ENCODE results near the gene YKT6.

The YKT6 gene

DNA sequence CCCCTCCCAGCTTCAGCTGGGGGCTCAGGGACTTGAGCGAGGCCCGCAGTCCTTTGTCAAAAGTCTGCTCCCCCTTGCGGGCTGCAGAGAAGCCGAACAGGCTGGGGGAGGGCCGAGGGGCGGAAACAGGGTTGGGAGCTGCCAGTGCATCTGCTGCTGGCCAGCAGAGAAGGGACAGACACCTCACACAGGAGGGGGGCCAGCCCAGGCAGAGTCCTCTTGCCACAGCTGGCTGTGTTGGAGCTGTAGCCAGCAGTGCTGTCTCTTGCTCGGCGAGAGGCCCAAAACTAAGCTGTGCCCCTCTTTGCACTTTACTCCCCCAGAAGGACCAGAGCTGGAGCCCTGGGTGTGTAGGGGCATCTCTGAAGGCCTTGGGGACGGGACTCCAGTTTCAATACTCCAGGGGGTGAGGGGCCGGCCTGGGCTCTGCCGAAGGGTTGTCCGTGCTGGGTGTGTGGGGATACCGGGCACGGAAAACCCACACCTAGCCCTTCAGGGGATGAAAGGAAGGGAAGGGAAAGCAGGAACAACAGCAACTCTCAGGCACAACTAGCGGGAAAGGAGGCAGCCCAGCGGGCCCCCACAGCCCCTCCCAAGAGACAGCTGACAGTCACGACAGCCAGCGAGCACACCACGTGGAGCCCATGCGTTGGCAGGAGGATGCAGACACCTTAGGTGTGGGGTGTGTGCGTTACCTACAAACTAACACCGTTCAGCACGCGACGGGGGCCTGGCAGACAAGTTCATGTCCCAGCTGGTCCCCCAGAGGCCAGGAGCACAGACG lies 17.8 kb downstream of the YKT6 start:
- DNase-seq (ENCODE audit: low read depth): no peak

DNA sequence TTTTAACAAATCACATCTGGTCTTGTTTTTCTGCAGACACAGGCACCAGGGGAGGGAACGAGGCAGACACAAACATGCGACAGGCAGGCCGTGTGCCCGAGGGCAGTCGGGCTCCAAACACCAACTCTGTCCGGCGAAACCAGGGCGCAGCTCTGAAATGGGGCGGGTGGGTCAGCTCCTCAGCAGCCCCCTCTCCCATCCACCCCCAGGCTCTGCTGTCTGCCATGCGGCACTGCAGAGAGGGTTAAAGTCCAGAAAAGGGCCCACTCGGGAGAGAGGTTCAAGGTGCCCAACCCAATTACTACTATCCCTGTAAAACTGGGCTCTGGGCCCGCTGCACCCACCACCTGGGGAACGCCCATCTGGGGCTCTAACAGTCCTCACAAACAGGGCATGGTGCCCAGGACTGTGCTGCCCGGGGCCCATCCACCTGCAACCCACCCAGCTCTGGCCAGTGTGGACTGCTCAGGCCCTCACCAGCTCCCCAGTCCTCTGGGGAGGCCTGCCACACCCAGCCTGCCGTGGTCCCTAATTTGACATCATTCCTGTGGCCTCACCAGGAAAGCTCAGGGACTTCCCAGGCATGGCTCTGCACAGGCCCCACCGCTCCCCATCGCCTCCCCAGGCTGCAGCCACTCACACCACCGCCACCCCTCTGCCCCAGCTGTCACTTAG lies 18.7 kb downstream of the YKT6 start:
- no peak for DNase-seq (ENCODE audit: low read depth)

DNA sequence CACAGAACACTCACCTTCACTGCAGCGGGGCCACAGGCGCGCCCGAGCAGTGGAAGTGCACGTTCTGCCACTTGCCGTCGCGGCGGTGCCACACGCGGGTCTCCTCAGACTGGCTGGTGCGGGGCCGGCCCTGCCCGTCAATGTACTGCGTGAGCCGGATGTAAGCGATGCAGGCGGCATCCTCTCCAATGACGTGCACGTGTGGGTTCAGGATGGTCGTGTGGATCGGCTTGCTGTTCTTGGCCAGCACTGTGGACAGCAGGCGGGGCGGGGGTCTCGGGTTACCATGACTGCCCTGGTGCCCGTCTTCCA lies 19.2 kb downstream of the YKT6 start:
- no peak for DNase-seq (ENCODE audit: low read depth)

DNA sequence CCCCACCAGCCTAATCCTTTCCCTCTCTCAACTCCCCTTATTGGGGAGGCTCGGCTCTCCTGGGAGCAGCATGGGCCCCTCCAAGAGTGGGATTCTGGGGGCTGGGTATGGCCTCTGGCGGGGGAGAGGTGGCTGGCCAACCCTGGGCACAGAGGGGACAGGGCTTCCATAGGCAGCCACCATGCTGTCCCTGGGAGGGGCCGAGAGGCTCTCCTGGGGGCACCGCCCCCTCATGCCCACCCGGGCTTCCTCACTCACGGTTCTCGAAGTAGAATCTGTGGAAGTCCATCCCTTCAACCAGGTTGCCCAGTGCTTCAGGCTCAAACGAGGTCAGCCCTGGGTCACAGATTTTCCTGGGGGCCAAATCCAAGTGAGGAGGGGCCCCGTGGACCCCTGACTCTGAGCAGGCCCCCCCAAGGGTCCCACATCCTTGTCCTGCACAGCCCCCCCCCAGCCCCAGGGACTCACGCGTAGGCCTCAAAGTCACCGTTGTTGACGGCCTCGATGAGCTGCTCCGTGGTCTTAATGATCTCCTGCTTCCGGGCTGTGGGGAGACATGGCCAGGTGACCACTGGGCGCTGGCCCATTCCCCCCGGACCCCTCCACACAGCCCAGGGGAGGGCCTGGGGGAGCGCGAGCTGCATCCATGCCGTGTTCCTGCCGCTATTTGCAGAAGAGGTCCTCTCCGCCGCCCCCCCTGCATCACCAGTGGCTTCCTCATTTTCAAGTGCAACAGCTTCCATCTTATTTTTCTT lies 19.8 kb downstream of the YKT6 start:
- no peak for DNase-seq (ENCODE audit: low read depth)

DNA sequence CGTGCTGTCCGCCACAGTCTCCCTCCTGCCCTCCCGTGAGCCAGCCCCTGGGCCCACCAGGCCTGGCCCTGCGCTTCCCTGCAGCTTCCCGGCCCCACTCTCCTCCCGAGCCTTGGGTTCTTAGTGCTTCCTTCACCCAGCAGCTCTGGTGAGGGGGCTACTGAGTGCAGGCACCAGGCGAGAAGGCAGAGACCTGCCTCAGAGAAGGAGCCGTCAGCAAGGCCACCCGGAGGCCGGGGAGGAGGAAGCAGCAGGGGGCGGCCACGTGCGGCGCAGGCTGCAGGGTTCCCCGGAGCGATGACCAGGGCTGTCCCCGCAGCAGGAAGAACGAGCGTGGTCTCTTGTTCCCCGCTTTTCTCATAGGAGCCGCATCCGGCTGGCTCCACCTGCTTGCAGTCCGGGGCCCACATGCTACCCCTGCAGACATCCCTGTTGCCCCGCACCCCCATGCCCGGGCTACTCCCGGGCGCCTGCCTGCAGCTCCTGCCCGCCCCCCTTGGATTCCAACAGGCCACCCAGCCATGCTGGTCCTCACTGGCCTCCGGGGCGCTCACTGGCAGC lies 20.5 kb downstream of the YKT6 start:
- no peak for DNase-seq (ENCODE audit: low read depth)

DNA sequence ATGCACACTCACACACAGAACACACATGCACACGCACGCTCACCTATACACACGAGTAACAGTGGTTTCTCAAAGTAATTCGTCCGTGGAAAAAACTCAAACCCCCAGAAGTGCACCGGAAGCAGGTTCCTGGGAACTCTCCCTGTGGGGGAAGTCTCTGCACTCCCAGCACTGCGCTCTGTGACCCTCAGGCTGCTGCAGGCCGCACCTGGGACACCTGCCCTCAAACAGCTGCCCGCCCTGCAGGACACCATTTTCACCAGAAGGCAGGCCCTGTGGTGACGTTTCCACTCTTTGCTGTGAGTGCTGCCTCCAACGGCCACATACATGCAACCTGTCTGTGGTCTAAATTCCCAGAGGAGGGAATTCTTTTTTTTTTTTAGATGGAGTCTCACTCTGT lies 21.3 kb downstream of the YKT6 start:
- no peak for DNase-seq (ENCODE audit: low read depth)

DNA sequence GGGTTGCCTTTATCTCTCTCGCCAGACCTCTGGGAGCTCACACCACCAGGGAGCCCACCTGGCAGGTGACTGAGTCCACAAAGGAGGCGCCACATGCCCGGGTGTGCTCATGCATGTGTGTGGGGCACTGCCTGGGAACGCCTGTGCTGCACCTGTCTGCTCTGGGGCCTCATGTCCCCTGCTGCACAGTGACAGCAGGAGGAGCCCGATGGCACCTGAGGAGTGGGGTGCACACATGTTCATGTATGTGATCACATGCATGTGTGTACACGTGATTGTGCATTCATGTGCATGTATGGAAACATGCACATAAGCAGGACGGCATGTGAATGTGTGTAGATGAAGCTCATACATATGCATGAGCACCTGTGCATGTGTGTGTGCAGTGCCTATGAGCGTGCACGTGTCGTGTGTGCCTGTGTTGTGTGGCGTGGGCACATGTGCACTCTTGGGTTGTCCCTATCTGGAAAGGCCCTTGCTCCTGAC lies 22.0 kb downstream of the YKT6 start:
- DNase-seq (ENCODE audit: low read depth): no peak

DNA sequence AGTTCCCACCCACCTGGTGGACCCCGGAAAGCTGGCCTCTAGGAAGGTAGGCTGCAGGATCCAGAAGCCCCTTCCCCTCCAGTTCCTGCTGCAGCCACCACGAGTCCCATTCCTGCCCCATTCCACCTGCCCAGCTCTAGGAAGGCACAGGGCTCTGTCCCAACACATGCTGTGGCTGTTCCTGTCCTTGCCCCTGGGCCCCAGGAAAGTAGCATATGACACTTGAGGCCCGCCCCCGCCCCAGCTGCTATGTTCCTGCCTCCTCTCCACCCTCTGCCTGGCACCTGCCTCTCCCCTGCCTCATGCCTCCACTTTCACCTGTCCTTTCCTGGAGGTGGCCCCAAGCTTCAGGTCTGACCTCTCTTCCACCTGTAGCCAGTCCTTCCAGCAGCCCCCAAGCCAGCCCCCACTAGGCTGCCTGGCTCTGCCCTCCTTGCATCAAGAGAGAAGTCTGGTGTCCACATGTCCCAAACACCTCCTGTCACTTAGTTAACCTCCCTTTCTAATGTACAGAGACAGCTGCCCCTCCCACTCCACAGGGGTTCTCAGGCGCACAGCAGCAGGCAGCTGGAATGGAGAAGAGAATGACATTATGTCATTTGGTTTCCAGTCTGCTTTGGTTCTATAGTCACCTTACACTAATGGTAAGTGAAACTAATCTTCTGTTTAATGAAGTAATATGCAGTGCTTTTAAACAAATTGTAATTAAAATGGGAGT lies 22.7 kb downstream of the YKT6 start:
- no peak for DNase-seq (ENCODE audit: low read depth)

DNA sequence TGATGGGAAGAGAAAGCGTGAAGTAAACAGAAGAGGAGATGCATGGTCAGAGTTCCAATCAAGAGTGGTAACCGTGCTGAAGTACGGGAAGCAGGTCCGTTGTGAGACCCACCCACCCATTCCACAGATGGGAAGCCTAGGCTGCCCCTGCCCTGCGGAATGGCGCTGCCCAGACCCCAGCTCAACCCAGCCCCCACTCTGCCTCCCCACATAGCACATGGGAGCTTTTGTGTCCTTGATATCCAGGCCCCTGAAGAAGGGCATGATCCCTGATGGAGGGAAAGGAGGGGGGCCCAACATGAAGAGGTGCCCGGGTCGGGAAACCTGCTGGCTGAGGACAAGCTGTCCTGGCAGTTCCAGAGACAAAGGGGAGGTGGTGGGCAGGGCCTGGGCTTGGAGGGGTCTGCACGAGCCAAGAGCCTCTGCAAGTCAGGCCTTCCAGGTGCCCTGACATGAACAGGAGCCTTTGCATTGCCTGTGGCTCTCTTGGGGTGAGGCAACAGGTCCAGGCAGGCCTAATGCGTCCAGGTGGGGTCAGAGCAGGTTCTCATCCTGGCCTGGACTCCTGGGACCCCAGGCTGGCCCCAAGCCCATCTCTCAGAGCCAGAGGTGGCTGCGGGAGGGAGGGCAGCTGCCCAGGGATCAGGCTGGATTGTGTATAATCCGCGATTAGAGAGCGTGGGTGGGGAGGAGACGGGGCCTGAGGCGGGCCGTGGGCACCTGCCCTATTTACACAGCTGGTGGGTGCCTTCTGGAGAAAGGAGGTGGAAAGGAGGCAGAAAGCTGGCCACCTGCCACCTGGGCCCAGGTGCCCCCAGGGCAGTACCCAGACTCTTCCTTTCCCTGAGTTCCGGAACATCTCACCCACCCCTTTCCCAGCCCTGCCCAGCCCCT lies 23.5 kb downstream of the YKT6 start:
- no peak for DNase-seq (ENCODE audit: low read depth)

DNA sequence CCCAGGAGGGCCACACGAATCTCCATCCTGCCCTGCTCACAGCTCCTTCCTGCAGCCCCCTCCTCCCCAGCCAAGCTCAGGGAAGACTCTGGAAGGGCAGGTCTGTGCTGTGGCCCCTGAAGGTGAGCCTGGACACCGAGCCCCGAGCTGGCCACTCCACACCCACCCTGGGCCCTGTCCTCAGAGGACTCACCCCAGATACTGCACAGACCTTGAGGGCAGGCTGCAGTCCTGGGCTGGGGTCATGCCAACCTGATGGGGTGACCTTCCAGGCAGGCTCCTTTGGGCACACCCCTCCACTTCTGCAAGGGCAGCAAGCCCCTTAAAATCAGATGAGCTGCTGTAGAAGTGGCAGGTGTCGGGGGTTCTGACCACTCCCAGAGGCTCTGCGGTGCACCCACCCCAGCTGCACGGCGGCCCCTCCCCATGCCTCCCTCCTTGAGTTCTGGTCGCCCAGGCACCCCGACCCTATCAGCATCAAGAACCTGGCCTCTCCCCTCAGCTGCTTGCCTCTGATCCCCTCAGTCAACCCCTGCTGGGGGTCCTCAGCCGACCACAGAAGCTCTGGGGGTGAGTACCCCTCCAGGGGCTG lies 24.3 kb downstream of the YKT6 start:
- no peak for DNase-seq (ENCODE audit: low read depth)

DNA sequence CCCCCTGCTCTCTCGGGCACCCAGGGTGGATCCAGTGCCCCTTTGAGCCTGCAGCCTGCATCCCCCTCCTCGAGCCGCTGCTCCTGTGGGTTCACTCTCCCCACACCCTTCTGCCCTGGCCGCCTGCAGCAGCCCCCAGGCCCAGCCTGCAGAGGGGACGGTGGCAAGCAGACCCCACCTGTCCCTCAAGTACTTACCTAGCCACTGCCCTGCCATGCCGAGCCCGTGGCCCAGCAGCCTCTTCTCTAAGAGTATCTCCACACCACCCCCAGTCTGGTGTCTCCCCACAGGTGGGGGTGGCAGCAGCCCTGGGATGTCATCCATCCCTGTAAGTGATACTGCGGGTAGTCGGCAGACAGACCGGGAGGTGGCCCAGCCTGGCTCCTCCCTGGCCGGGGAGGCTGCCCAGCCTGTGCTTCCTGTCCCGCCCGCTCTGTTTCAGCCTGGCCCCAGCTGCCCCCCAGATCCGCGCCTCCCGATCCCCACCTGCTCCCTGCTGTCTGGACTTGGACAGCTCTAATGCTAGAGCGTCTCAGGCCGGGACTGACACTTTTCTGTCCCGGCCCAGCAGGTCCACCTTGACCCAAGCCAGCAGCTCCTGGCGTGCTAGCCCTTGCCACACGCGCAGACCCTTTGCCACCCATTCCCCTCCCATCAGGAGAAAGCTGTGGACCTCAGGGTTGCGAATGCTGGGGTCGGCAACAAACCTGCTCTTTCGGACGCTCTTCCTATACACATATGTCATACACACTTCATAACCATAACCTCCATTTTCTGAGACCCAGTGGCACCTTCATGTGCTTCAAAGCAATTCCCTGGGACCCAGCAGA lies 25.0 kb downstream of the YKT6 start:
- DNase-seq (ENCODE audit: low read depth): no peak

DNA sequence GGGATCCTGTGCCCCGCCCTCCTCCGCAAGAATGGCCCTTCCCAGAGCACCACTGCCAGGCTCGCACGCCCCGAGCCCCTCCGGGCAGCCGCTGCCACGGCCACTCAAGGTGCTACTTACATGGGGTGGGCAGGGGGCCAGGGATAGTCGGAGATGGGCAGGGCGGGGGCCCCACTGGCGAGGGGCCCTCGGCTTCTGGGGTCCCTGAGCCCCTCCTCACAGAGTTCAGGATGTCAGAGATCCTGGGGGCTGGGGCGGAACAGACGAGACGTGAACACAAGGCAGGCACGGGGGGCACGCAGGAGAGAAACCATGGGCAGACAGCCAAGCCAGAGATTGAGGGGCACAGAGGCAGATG lies 25.6 kb downstream of the YKT6 start:
- no peak for DNase-seq (ENCODE audit: low read depth)

DNA sequence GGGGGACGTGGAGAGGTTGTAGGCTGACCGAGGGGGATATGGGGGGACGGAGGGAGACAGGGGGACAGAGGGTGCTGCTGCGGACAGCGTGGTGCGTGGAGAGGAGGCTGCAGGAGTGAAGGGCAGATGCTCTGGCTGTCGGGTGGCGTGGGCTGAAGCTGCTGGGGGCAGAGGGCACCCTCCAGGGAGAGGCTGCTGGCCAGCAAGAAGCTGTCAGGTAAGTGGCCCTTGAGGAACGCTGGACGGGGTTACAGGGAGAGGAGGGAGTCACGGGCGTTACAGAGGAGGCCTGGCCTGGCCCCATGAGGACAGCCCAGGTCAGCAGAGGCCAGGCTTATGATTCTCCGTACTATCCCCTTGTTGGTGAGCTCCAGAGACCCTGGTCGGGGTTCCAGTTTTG lies 27.1 kb downstream of the YKT6 start:
- no peak for DNase-seq (ENCODE audit: low read depth)

DNA sequence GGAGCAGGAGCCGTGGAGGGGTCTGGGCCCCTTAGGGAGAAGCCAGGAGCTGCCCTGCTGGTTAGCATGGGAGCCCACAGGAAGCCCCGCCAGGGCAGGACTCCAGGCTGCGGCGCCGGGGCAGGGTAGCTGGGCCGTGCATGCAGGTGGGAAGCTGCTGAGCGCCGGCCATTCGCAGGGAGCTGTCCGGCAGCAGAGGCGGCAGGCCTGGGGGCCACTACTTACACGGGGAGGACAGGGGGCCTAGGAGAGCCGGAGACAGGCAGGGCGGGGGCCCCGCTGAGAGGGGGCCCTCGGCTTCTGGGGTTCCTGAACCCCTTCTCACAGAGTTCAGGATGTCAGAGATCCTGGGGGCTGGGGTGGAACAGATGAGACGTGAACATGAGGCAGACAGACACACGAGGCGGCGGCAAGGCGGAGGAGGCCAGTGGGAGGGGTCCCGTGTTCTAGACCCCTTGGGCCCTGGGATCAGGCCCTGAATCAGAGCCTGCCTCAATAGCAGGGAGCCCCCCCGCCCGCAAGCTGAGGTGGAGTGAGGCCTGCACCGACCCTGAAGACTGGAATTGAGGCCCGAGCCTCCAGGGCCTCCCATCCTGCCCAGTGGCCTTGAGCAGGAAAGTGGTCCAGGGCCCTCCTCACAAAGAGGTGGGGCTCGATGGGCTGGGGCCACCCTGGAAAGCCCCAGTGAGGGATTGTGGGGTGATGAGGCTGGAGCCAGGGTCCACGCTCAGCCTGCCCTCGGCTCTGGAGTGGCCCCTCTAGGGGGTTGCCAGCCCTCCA lies 28.0 kb downstream of the YKT6 start:
- DNase-seq (ENCODE audit: low read depth): no peak

DNA sequence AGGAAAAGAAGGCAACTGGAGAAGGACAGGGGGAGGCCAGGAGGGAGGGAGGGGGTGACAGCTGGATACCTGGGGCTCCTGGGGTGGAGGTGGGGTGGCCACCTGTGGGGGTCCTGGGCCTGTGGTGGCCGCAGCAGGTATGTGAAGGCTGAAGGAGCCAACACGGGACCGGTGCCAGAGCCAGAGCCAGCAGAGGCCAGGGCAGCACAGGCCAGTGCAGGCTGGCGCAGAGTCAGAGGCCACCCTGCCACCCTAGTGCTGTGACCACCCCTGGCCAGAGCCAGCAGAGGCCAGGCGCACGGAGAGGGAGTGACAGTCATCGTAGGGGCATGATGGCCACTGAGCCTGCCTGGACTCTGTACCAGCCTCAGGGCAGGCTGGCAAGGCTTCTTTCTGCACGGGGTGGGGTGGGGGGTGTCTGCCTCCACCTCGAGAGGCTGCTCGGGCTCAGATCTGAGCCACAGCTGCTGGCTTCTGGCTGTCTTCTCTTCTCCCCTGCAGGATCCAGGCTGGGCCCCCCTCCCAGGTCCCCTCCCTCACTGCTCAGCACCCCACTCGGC lies 28.8 kb downstream of the YKT6 start:
- DNase-seq (ENCODE audit: low read depth): no peak

DNA sequence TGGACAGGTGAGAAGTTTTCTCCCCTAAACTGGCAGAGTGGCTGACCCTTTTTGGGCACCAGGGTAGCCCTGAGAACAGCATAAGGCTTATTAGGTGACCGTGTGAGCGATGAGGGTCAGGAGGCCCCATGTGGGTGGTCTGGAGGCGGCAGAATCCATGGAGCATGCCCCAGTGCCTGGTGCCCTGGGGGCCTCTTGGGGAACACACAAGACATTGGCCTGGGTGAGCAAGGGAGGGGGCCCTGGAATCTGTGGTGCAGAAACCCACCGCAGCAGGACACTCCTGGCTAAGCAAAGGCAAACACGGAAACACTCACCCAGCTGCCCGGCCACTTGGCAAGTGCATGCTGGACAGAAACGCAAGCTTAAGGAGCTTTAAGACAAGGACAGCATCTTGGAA lies 29.5 kb downstream of the YKT6 start:
- no peak for DNase-seq (ENCODE audit: low read depth)

DNA sequence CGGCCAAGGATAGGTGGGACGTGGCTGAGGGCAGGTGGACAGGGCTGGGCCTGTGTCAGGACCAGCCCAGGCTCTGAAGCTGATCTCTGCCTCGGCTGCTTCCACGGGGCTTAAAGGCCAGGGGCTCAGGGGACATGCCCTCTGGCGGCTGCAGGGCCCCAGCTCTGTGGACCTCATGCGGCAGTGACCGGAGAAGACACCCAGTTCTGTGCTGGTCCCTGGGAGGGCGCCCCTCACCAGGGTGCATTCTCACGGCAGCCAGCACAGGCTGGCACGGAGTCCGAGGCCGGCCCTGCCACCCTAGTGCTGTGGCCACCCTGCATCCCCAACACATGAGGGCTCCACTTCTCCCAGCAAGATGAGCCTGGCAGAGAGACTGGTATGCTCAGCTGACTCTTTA lies 30.3 kb downstream of the YKT6 start:
- DNase-seq (ENCODE audit: low read depth): no peak

DNA sequence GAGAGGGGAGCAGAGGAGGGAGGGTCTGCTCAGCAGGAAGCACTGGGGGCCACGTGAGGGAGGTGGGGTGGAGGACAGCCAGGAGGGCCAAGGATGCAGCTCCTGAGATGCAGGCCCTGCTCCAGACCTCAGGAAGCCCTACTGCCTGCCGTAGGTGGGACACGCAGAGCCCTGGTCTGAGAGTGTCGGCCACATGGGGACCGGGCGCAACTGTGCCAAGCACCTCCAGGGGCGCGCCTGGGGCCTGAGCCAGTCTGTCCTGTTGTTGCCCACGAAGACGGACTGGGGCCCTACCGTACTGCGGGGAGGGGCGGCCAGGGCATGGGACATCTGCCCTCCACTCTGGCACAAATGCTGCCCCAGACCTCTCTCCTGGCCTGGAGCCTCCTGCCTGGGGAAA lies 31.6 kb downstream of the YKT6 start:
- DNase-seq (ENCODE audit: low read depth): no peak

All from CMK (cell line).